Mammary epithelial cell (primary cell): Measurements from ENCODE around the gene YBX3.

ENCODE experiments used
- EZH2 ChIP-seq: IDR thresholded peaks from 2 replicates; pipeline ENCODE4 v1.6.1; 2012; ENCODE audit warnings: low read length, inconsistent platforms, borderline replicate concordance
- TF ChIP-seq, protein P1 (sequence below), 2 donors: IDR thresholded peaks in 1 of 2; conservative IDR thresholded peaks in 1 of 2; 2 replicates each; pipeline ENCODE4 v1.5.1; 2011 to 2012; ENCODE audit warnings: inconsistent platforms in 2 of 2, low read length in 2 of 2, mild to moderate bottlenecking in 2 of 2, control low read depth in 1 of 2, low read depth in 1 of 2; ENCODE audit not compliant: insufficient read depth in 1 of 2; ENCODE audit errors: extremely low read depth in 1 of 2

- TF ChIP-seq, protein P1, sequence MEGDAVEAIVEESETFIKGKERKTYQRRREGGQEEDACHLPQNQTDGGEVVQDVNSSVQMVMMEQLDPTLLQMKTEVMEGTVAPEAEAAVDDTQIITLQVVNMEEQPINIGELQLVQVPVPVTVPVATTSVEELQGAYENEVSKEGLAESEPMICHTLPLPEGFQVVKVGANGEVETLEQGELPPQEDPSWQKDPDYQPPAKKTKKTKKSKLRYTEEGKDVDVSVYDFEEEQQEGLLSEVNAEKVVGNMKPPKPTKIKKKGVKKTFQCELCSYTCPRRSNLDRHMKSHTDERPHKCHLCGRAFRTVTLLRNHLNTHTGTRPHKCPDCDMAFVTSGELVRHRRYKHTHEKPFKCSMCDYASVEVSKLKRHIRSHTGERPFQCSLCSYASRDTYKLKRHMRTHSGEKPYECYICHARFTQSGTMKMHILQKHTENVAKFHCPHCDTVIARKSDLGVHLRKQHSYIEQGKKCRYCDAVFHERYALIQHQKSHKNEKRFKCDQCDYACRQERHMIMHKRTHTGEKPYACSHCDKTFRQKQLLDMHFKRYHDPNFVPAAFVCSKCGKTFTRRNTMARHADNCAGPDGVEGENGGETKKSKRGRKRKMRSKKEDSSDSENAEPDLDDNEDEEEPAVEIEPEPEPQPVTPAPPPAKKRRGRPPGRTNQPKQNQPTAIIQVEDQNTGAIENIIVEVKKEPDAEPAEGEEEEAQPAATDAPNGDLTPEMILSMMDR (conservative IDR thresholded peaks at IDR 0.05 in 1 of 2, IDR thresholded peaks at IDR 0.05 in 1 of 2; ENCODE audit: extremely low read depth in 1 of 2, insufficient read depth in 1 of 2, low read depth in 1 of 2, low read length in 2 of 2), result no peak
- TF ChIP-seq EZH2, result no peak
Observed at GRCh38 chr12:10690906-10691305, 32.2 kb downstream of the YBX3 start.
